GM12875 (cell line): ENCODE measurements around the gene GABARAPL1.

Experiments used
- H3K4me3 ChIP-seq: one replicate; pipeline ENCODE4 v1.5.1; 2011; ENCODE audit warnings: low read depth, low read length, control low read depth
- CTCF ChIP-seq: IDR thresholded peaks from 2 replicates; pipeline ENCODE4 v1.5.1; 2011; ENCODE audit warnings: low read depth, mild to moderate bottlenecking, control low read depth, inconsistent platforms, low read length, moderate library complexity, borderline replicate concordance; ENCODE audit not compliant: insufficient read depth

The GABARAPL1 gene

DNA sequence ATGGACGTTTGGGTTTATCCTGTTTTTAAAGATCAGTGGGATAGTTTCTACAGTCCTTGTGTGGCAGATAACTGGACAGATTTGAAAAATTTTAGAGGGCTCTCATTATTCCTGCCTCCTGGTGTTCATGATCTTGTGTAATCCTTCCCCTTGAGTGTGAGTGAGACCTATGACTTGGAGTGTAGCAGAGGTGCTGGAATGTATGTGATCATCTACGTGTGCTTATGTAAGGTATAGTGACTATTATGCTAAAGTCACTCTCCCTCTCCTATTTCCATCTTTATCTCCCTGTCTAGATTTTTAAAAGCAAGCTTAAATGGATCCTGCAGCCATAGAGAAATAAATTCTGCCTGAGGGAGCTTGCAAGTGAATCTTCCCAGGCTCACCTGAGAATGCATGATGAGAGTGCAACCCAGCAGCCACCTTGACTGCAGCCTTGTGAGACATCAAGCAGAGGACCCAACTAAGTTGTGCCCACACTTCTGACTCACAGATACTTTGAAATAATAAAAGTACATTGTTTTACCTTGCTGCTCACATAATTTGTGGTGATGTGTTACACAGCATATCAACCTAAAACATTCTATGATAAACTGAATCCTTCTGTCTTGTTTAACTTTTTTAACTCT lies 37.6 kb upstream of the GABARAPL1 start:
- no peak for TF ChIP-seq CTCF
- H3K4me3 ChIP-seq, result no peak overlapping the region

GRCh38 chr12:10175846-10176636 lies 36.6 kb upstream of the GABARAPL1 start:
- no peak for TF ChIP-seq CTCF
- no peak overlapping the region for H3K4me3 ChIP-seq

DNA sequence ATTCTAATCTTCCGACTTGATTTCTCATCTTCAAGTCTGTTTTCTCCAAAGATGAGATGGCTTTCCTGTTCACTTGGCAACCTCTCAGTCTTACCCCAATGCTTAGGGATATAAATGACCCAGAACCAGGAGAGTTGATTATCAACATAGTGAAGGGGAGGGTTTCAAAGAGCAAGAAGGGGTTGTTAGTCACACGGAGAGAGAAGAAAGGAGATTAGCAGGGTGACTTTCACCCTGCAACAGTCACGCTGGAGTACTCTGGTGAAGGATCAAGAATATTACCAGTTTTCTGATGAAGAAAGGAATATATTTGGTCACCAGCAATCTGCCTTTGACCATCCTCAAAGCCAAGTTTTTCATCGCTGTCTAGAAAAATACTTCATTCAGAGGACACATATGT lies 33.9 kb upstream of the GABARAPL1 start, which contains the start of gene TMEM52B:
Gene TMEM52B, plus strand, starts transcription at position 212 of the 400 bp plus-strand sequence. CDS start 543 bp downstream, outside the sequence.
- no peak for TF ChIP-seq CTCF
- no peak within 1 kb of the TSS for H3K4me3 ChIP-seq

GRCh38 chr12:10179776-10180181 lies 32.9 kb upstream of the GABARAPL1 start:
- TF ChIP-seq CTCF, result no peak
- no peak overlapping the region for H3K4me3 ChIP-seq

GRCh38 chr12:10182354-10183049 lies 30.2 kb upstream of the GABARAPL1 start:
- no peak overlapping the region for H3K4me3 ChIP-seq
- TF ChIP-seq CTCF, result no peak

GRCh38 chr12:10184261-10184843 lies 28.3 kb upstream of the GABARAPL1 start:
- no peak overlapping the region for H3K4me3 ChIP-seq
- TF ChIP-seq CTCF, result no peak
